Breast epithelium (tissue), 4 donors: ENCODE data around the gene UPF3B. TPM values are rescaled to one million over a fixed set of nuclear protein-coding genes. Genes with fewer than 3 reads are reported as not detected.

ENCODE experiments used
- DNase-seq, 2 donors: peaks; one replicate each; pipeline ENCODE4 v3.0.0-alpha.2; 2019; ENCODE audit warnings: low spot score in 2 of 2
- H3K27ac ChIP-seq, 2 donors: fragments of 200-600 bp; sonication (generic) in 1 of 2; one replicate each; pipeline ENCODE4 v1.5.1; 2016 to 2019; ENCODE audit warnings: mild to moderate bottlenecking in 1 of 2
- H3K27me3 ChIP-seq, 2 donors: fragments of 200-600 bp; sonication (generic) in 1 of 2; one replicate each; pipeline versions ENCODE4 v1.5.1 to v1.6.0; 2017 to 2019; ENCODE audit warnings: control low read depth in 1 of 2, mild to moderate bottlenecking in 1 of 2
- H3K36me3 ChIP-seq: fragments of 200-600 bp; one replicate; pipeline ENCODE4 v1.5.1; 2019
- H3K4me1 ChIP-seq, 2 donors: fragments of 200-600 bp; sonication (generic); one replicate each; pipeline ENCODE4 v1.5.1; 2016 to 2019; ENCODE audit warnings: control low read depth in 1 of 2
- H3K4me3 ChIP-seq, 3 donors: fragments of 200-600 bp; sonication (generic); 1 replicate in 2 of 3; 2 replicates in 1 of 3; pipeline ENCODE4 v1.5.1; 2016 to 2019; ENCODE audit warnings: mild to moderate bottlenecking in 3 of 3, moderate library complexity in 2 of 3
- H3K9me3 ChIP-seq, 2 donors: fragments of 200-600 bp; sonication (generic) in 1 of 2; one replicate each; pipeline ENCODE4 v1.5.1; 2016 to 2019; ENCODE audit warnings: control low read depth in 1 of 2
- POLR2A ChIP-seq: fragments of 450-650 bp; IDR thresholded peaks from one replicate; pipeline ENCODE4 v1.6.1; 2016; ENCODE audit warnings: antibody characterized with exemption, mild to moderate bottlenecking, moderate library complexity
- POLR2AphosphoS5 ChIP-seq, 3 donors: sonication (generic); formaldehyde crosslinking; IDR thresholded peaks; one replicate each; pipeline ENCODE4 v1.6.1; 2017; ENCODE audit warnings: antibody characterized with exemption in 3 of 3
- intact Hi-C: fragments of 100-400 bp; cut with DNase I; formaldehyde crosslinking; loops from one replicate; pipeline ENCODE4 v1.15.1; 2023; ENCODE audit warnings: low total_unique reads
- total RNA-seq, 3 donors: library from RNA; depleted of rRNA; stranded (reverse); fragments of >200 nt; gene quantifications; one replicate each; pipeline ENCODE4 v1.1.0, GENCODE V29; 2016
- TF ChIP-seq, protein P1 (sequence below), 3 donors: fragments of 450-650 bp; IDR thresholded peaks; one replicate each; pipeline ENCODE4 v1.5.1; 2016 to 2017; ENCODE audit warnings: antibody characterized with exemption in 3 of 3, mild to moderate bottlenecking in 3 of 3, moderate library complexity in 3 of 3

UPF3B gene
- total RNA-seq, 3 donors from 2014 or later: 7.5 to 10.8 (median 8.2) TPM

DNA sequence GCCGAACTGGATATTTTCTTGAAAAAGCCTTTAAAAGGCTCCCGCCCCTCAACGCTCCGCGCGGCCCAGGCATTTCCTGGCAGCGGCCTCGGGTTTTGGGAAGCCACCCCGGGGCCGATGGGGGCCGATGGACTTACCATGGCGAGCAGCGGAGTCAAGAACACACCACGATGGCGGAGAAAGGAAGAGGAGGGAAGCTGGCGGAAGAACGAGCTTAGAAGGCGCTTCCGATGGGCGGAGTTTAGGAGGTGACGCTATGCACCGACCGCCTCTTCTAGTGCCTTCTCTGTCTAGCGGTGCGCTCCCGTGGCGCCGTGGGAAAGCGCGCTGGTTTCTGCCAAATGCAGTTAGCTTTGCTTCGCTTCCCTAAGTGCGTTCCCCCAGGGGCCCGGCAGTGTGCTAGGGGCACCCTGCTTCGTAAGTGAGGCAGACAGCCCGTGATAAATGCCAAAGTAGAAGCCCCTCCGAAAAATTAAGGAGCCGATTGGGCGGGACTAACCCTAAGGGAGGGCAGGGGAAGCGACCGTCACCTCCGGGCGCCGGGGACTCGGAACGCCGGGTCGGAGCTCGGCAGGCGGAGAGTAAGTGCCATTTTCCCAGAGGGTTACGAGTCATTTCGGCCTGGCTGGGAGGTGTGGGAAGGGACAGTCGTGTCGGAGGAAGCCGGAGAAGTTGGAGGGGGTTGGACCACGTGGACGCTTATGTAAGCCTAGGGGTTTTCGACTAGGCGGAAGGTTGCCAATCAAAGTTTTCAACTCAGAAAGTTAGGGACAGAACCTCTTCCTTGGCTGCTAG lies 61.1 kb downstream of the UPF3B start, which contains the start of gene RPL39:
Gene RPL39 (minus strand): TSS at position 194 of the 795 bp plus-strand sequence. CDS start 54 bp downstream, at position 140.
- H3K4me1 ChIP-seq: no peaks in the 10 kb centered on the region
- DNase-seq: peak; percentile 75 to 77
- no peaks in the 10 kb centered on the region for H3K9me3 ChIP-seq
- no peaks in the 10 kb centered on the region for H3K36me3 ChIP-seq
- H3K4me3 ChIP-seq: peak within 1 kb of the TSS; percentile 52 to 67 (median 64)
- H3K27ac ChIP-seq: peak within 1 kb of the TSS; percentile 88 to 94
- peak; percentile 18 for TF ChIP-seq POLR2A
- TF ChIP-seq POLR2AphosphoS5 (IDR thresholded peaks at IDR 0.05): peak; percentile 81 to 88 (median 87)
- TF ChIP-seq, protein P1, sequence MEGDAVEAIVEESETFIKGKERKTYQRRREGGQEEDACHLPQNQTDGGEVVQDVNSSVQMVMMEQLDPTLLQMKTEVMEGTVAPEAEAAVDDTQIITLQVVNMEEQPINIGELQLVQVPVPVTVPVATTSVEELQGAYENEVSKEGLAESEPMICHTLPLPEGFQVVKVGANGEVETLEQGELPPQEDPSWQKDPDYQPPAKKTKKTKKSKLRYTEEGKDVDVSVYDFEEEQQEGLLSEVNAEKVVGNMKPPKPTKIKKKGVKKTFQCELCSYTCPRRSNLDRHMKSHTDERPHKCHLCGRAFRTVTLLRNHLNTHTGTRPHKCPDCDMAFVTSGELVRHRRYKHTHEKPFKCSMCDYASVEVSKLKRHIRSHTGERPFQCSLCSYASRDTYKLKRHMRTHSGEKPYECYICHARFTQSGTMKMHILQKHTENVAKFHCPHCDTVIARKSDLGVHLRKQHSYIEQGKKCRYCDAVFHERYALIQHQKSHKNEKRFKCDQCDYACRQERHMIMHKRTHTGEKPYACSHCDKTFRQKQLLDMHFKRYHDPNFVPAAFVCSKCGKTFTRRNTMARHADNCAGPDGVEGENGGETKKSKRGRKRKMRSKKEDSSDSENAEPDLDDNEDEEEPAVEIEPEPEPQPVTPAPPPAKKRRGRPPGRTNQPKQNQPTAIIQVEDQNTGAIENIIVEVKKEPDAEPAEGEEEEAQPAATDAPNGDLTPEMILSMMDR (IDR thresholded peaks at IDR 0.05): no peak
- intact Hi-C loops: no loop called here
- H3K27me3 ChIP-seq: no peaks in the 10 kb centered on the region

GRCh38 chrX:119790977-119791436 lies 61.8 kb downstream of the UPF3B start:
- DNase-seq: peak; percentile 18 to 48
- no peaks in the 10 kb centered on the region for H3K4me1 ChIP-seq
- H3K36me3 ChIP-seq: no peaks in the 10 kb centered on the region
- H3K27ac ChIP-seq: peak overlapping the region; percentile 88 to 94
- H3K4me3 ChIP-seq: peak overlapping the region; percentile 52 to 67 (median 64)
- TF ChIP-seq POLR2AphosphoS5 (IDR thresholded peaks at IDR 0.05) (no peak), POLR2A (no peak)
- TF ChIP-seq, protein P1 (IDR thresholded peaks at IDR 0.05): no peak
- intact Hi-C loops: no loop called here
- no peaks in the 10 kb centered on the region for H3K27me3 ChIP-seq
- no peaks in the 10 kb centered on the region for H3K9me3 ChIP-seq

GRCh38 chrX:119784747-119785446 lies 67.9 kb downstream of the UPF3B start:
- Histone ChIP-seq H3K36me3 (no peaks in the 10 kb centered on the region), H3K4me3 (no peak overlapping the region), H3K27me3 (no peaks in the 10 kb centered on the region), H3K4me1 (no peaks in the 10 kb centered on the region), H3K9me3 (no peaks in the 10 kb centered on the region), H3K27ac (no peak overlapping the region)
- TF ChIP-seq POLR2A: no peak
- TF ChIP-seq POLR2AphosphoS5 (IDR thresholded peaks at IDR 0.05): no peak
- TF ChIP-seq, protein P1 (IDR thresholded peaks at IDR 0.05): no peak
- DNase-seq: no peak
- intact Hi-C loops: no loop called here

Other genes with a start within 250 kb of the UPF3B start
- gene NKRF, start 246.5 kb downstream of the UPF3B start, total RNA-seq: 1 to 10 TPM; 4.8 to 8.5 (median 8.2) TPM
- 10 to 100 TPM; 13.1 to 29.2 (median 23.3) TPM for gene SEPTIN6, start 159.8 kb downstream of the UPF3B start, total RNA-seq
- gene SOWAHD, start 94.4 kb downstream of the UPF3B start, total RNA-seq: 1 to 10 TPM in 1 of 3 donors, under 1 TPM in 1, not detected in 1; 0.33 to 1.9 TPM
- gene RPL39, start 61.3 kb downstream of the UPF3B start, total RNA-seq: 1,000 to 10,000 TPM; 7,705 to 9,033 (median 8,363) TPM
- 10 to 100 TPM; 12.5 to 14.1 (median 13.5) TPM for gene RNF113A, start 18.8 kb upstream of the UPF3B start, total RNA-seq
- 10 to 100 TPM; 45.5 to 70.8 (median 47.5) TPM for gene NDUFA1, start 18.9 kb upstream of the UPF3B start, total RNA-seq
- gene AKAP14, start 42.9 kb upstream of the UPF3B start, total RNA-seq: not detected
- 1 to 10 TPM; 6.4 to 7.3 (median 6.9) TPM for gene NKAP, start 90.8 kb upstream of the UPF3B start, total RNA-seq
- not detected for gene RHOXF2B, start 224.7 kb upstream of the UPF3B start, total RNA-seq